ENCODE measurements around the gene LSG1. TPM values are rescaled to one million over a fixed set of nuclear protein-coding genes. Genes with fewer than 3 reads are reported as not detected.
A peak's percentile ranks its signal among the peaks of the same experiment; 100 is the strongest.

LSG1 gene
- total and polyA plus RNA-seq, 2 experiments from 2014 or later = 26.9 to 36.5 TPM

GRCh38 chr3:194686414-194686815 is 14.4 kb upstream of the LSG1 start:
- Histone ChIP-seq H2AFZ (peak overlapping the region; percentile 87), H3K79me2 (ENCODE audit: insufficient read depth) (no peaks in the 10 kb centered on the region), H3F3A (ENCODE audit: insufficient read depth) (peaks cover 18% of the 10 kb centered on the region), H3K9me2 (ENCODE audit: insufficient read depth) (no peaks in the 10 kb centered on the region), H3K27ac (0 out of 2 replicates have a peak overlapping the region, but pooled peaks have one; percentile 30), H3K4me1 (ENCODE audit: insufficient read depth) (peaks cover 31% of the 10 kb centered on the region), H3K4me2 (ENCODE audit: unreplicated experiment) (peak overlapping the region; percentile 96), H3K4me3 (peak overlapping the region; percentile 82), H3K9ac (peak overlapping the region; percentile 70), H3K9me3 (ENCODE audit: low read depth) (no peaks in the 10 kb centered on the region), H4K20me1 (ENCODE audit: insufficient read depth) (no peaks in the 10 kb centered on the region), H3K27me3 (replicated peaks; ENCODE audit: insufficient read depth) (no peaks in the 10 kb centered on the region), H3K36me3 (ENCODE audit: low read depth) (no peaks in the 10 kb centered on the region)
- WGBS, 2 experiments (ENCODE audit: low coverage in 1 of 2, low lambda C conversion rate in 2 of 2, missing lambda C conversion rate in 2 of 2) = 1 to 3% methylated on average over 27 to 29 of the region's 29 CpGs
- no peak for DNase-seq
- TF ChIP-seq EZH2phosphoT487 (IDR thresholded peaks at IDR 0.05; ENCODE audit: insufficient read depth, low read depth) (no peak), EZH2 (IDR thresholded peaks at IDR 0.05; ENCODE audit: insufficient read depth, poor library complexity, severe bottlenecking) (no peak)
- in situ Hi-C loops (cut with MboI) = loop anchor here (5.0 to 10.0 kb wide), 2 partner anchors 418 to 581 kb away; no protein-coding TSS in a partner anchor

DNA sequence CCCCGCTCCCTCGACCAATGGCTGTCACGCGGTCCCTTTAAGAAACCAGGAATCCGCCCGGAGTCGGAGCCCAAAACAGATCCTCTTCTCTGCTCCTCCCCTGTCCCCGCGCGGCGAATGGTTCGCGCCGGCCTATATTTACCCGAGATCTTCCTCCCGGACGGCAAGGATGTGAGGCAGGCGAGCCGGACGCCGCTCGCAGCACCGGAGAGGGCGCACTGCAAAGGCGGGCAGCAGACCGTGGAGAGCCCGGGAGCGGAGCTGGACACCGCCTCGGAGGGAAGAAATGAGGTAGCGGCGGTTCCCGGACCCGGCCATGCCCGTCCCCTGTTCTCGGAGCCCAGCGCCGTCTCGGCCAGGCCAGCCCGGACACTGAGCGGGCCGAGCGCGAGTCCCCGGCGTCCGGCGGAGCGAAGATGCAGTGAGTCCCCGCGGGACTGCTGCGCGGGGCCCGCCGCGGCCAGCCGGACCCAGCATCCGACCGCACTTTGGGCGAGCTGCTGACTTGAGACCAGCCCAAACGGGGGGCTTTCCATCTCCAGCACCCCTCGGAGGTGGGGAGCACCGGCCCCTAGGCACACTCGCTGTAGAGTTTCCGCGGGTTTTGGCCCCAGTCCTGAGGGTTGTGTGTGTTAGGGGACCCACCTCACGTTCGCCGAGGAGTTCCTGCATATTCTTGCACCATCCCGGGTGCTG is 13.9 kb upstream of the LSG1 start, which contains the start of gene FAM43A:
Gene FAM43A (plus strand): TSS at position 166 of the 696 bp plus-strand sequence. CDS start 944 bp downstream, outside the sequence.
- peaks cover 31% of the 10 kb centered on the region for H3K4me1 ChIP-seq (ENCODE audit: insufficient read depth)
- 1% methylated on average over 63 to 68 of the region's 70 CpGs for WGBS, 2 experiments (ENCODE audit: low coverage in 1 of 2, low lambda C conversion rate in 2 of 2, missing lambda C conversion rate in 2 of 2)
- in situ Hi-C loops (cut with MboI) = loop anchor here (5.0 to 10.0 kb wide), 2 partner anchors 419 to 581 kb away; no protein-coding TSS in a partner anchor

DNA sequence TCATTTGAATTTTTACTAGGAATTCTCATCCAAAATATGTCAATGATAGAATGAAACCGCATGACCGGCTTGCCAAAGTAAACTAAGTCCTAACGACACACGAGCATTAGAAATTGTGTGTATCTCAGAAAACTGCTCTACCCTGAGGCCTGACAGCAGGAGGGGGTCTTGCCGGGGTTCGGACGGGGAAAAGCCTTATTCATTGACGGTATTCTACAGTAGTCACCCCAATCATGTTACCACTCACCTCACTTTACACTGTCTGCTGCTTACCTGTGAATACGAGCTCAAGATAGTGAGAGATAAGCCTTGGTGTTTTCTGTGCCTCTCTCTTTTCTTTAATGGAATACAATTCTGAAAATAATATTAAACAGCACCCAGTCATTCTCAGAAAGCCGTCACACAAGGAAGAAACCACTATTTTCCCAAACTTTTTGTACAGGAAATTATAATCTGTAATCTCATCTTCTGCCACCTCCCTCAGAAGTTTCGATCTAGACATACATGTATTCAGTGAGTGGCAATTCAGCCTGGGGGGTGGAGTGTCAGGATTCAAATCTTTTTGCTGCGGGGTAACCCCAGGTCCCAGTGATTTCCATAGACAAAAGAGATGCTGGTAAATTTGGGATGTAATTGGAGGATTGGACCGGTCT is 13.2 kb upstream of the LSG1 start:
- Histone ChIP-seq H3K9me2 (ENCODE audit: insufficient read depth) (no peaks in the 10 kb centered on the region), H3K4me2 (ENCODE audit: unreplicated experiment) (peak overlapping the region; percentile 96), H3K27ac (peak overlapping the region; percentile 30; the same call in 1 of the 2 replicates), H3K4me3 (peak overlapping the region; percentile 82), H3K9ac (peak overlapping the region; percentile 70), H3F3A (ENCODE audit: insufficient read depth) (peaks cover 18% of the 10 kb centered on the region), H4K20me1 (ENCODE audit: insufficient read depth) (no peaks in the 10 kb centered on the region), H3K27me3 (replicated peaks; ENCODE audit: insufficient read depth) (no peaks in the 10 kb centered on the region), H3K36me3 (ENCODE audit: low read depth) (no peaks in the 10 kb centered on the region), H3K4me1 (ENCODE audit: insufficient read depth) (peaks cover 31% of the 10 kb centered on the region), H2AFZ (peak overlapping the region; percentile 87), H3K79me2 (ENCODE audit: insufficient read depth) (no peaks in the 10 kb centered on the region), H3K9me3 (ENCODE audit: low read depth) (no peaks in the 10 kb centered on the region)
- no peak for TF ChIP-seq EZH2phosphoT487 (IDR thresholded peaks at IDR 0.05; ENCODE audit: insufficient read depth, low read depth)
- TF ChIP-seq EZH2 (IDR thresholded peaks at IDR 0.05; ENCODE audit: insufficient read depth, poor library complexity, severe bottlenecking) = no peak
- in situ Hi-C loops (cut with MboI) = loop anchor here (5.0 to 10.0 kb wide), 2 partner anchors 420 to 582 kb away; no protein-coding TSS in a partner anchor
- DNase-seq = no peak
- 57 to 58% methylated on average over 13 of the region's 13 CpGs for WGBS, 2 experiments (ENCODE audit: low coverage in 1 of 2, low lambda C conversion rate in 2 of 2, missing lambda C conversion rate in 2 of 2)

More for the DNA sequence above, 13.9 kb upstream of the LSG1 start, which contains the start of gene FAM43A:
- Histone ChIP-seq H3F3A (ENCODE audit: insufficient read depth) (peaks cover 18% of the 10 kb centered on the region), H3K79me2 (ENCODE audit: insufficient read depth) (no peaks in the 10 kb centered on the region), H3K4me2 (ENCODE audit: unreplicated experiment) (peak within 1 kb of the TSS; percentile 96), H2AFZ (peak within 1 kb of the TSS; percentile 87), H3K4me3 (peak within 1 kb of the TSS; percentile 82), H3K9me2 (ENCODE audit: insufficient read depth) (no peaks in the 10 kb centered on the region), H3K27ac (peak within 1 kb of the TSS; percentile 30; the same call in 1 of the 2 replicates), H3K27me3 (replicated peaks; ENCODE audit: insufficient read depth) (no peaks in the 10 kb centered on the region), H4K20me1 (ENCODE audit: insufficient read depth) (no peaks in the 10 kb centered on the region), H3K9ac (peak within 1 kb of the TSS; percentile 70), H3K9me3 (ENCODE audit: low read depth) (no peaks in the 10 kb centered on the region), H3K36me3 (ENCODE audit: low read depth) (no peaks in the 10 kb centered on the region)
- TF ChIP-seq EZH2 (IDR thresholded peaks at IDR 0.05; ENCODE audit: insufficient read depth, poor library complexity, severe bottlenecking) (no peak), EZH2phosphoT487 (IDR thresholded peaks at IDR 0.05; ENCODE audit: insufficient read depth, low read depth) (no peak)
- DNase-seq = peak; percentile 95

- Histone ChIP-seq H3K9me2 (ENCODE audit: insufficient read depth) (no peaks in the 10 kb centered on the region), H4K20me1 (ENCODE audit: insufficient read depth) (no peaks in the 10 kb centered on the region), H3K9ac (no peak overlapping the region), H3K79me2 (ENCODE audit: insufficient read depth) (no peaks in the 10 kb centered on the region), H3F3A (ENCODE audit: insufficient read depth) (peaks cover 3% of the 10 kb centered on the region), H3K4me1 (ENCODE audit: insufficient read depth) (peaks cover 17% of the 10 kb centered on the region), H3K4me3 (no peak overlapping the region), H3K27ac (peak overlapping the region; percentile 25; the same call in 1 of the 2 replicates), H3K4me2 (ENCODE audit: unreplicated experiment) (no peak overlapping the region), H3K9me3 (ENCODE audit: low read depth) (no peaks in the 10 kb centered on the region), H3K27me3 (replicated peaks; ENCODE audit: insufficient read depth) (no peaks in the 10 kb centered on the region), H3K36me3 (ENCODE audit: low read depth) (no peaks in the 10 kb centered on the region), H2AFZ (peak overlapping the region; percentile 71; the same call in 1 of the 2 replicates)
- in situ Hi-C loops (cut with MboI) = loop anchor here (10.0 kb wide), 1 partner anchor 421 kb away; no protein-coding TSS in a partner anchor
- no peak for DNase-seq
- WGBS, 2 experiments (ENCODE audit: low coverage in 1 of 2, low lambda C conversion rate in 2 of 2, missing lambda C conversion rate in 2 of 2) = 66 to 73% methylated on average over 2 of the region's 2 CpGs
- TF ChIP-seq EZH2phosphoT487 (IDR thresholded peaks at IDR 0.05; ENCODE audit: insufficient read depth, low read depth) (no peak), EZH2 (IDR thresholded peaks at IDR 0.05; ENCODE audit: insufficient read depth, poor library complexity, severe bottlenecking) (no peak)
Observed at GRCh38 chr3:194683380-194683779, 11.4 kb upstream of the LSG1 start.

All from GM23248 (cell line).